Measurements from ENCODE around the gene MPZL3.

- no peak for TF ChIP-seq ZNF274 (IDR thresholded peaks at IDR 0.05; ENCODE audit: low read depth, low read length)
- TF ChIP-seq YY1 (IDR thresholded peaks at IDR 0.05; ENCODE audit: insufficient read depth, insufficient read length) = no peak
These were observed 39.0 kb downstream of the MPZL3 start for GRCh38 chr11:118213201-118213600.

Data from NT2/D1 (cell line).